Stimulated activated CD8-positive, alpha-beta memory T cell treated with anti-CD3 and anti-CD28 coated beads, Interleukin-15, amount 100 ng/mL, for 1 hour (primary cell): ENCODE measurements around the gene NMNAT3.

Experiments
- DNase-seq: peaks from one replicate; pipeline ENCODE4 v3.0.0-alpha.2; 2020; ENCODE audit warnings: low read depth

The NMNAT3 gene

DNA sequence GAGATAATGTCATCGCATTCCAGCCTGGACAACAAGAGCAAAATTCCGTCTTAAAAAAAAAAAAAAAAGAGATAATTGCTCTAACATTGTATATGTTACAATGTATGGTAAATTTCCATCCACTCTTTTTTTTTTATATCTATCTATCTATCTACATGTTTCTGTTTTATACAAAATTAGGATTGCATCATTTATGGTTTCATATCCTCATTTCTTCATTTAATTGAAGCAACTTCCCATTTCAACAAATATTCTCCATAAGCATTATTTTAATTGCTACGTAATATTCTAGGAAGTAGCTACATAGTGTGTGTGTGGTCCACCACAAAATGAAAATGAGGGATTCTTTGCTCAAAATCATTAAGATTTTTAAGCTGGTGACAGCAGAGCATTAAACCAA is 156.6 kb downstream of the NMNAT3 start:
- DNase-seq = no peak

DNA sequence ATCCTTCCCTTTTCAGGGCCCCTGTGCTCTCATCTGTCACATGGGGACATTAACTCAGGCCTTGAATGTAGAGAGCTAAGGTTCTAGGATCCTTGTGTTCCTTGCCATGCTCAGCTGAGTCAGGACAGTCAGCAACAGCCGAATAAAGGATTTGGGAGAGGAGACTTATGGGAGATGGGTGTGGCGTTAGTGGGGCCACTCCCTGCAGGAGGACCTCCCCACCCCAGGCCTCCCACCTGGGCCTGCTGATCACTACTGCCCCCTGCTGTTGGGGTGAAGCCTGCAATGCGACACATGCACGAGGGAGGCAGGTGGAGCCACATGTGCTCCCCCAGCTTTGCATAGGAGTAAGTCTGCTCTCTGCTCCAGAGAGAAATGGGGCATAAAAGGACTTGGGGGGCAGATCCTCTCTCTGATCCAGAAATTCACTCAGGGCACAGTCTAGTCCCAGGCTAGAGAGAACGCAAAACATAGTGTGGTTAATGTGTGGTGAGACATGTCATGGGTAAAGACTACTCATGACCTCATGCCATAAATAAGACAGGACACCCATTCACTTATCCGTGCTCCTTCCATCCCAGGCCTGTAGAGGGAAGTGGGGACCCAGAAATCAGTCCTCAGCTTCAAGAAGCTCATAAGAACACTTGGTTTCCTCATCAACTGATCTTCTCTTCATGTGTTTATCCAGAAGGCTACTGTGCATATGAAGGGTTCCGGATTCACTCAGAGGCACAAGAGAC is 157.6 kb downstream of the NMNAT3 start:
- DNase-seq = no peak

DNA sequence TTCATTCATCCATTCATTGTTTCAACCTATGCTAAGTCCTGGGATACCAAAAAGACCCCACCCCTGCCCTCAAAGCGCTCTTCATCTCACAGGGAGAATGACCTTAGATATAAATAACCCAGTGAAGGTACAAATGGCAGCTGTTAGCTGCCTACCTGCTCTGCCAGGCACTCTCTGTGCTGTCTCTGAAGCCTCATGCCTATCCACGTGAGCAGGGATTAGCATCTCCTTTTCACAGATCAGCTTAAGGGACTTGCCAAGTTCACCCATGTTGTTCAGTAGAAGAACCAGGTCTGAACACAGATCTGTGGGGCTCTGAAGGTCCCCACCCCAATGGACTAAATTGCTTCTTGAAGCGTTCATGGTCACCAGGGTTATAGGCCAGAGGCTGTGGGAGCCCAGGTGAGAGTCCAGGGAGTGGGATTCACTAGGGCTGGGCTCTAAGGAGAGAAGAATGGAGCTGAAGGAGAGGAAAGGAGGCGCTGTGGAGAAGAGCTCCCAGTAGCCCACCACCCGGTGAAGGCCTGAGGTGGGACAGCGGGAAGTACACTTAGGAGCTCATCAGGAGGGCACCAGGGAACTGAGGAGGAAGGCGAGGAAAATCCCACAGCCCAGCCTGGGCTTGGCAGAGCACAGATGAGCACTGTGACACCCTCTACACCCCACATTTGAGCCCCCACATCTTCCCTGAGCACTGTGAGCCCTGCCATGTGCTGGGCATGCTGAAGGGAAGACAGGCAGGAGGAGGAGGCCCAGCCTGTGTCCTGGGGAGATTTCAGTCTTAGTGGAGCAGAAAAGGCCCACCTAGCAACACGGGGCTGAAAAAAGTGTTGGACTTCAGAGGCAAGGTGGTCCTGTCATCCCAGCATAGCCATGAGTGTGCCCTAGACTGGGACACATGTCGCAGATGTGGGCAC is 158.6 kb downstream of the NMNAT3 start:
- DNase-seq = no peak

DNA sequence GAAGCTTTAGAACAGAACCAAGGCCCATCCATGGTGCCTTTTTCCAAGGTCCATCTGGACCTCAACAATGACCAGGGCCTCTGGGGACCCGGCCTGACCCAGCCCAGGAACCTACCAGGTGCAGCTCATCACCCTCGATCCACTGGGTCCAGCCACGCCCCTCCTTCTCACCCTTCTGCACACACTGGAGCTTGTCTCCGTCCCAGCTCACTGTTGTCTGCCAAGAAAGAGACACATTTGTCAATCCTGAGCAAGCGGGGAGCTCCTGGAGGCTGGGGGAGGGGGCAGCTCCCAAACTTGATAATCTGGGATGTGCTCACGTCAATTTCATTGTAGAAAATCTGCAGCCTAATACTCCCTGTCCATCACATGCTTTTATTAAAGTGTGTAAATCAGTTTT is 159.5 kb downstream of the NMNAT3 start:
- no peak for DNase-seq

DNA sequence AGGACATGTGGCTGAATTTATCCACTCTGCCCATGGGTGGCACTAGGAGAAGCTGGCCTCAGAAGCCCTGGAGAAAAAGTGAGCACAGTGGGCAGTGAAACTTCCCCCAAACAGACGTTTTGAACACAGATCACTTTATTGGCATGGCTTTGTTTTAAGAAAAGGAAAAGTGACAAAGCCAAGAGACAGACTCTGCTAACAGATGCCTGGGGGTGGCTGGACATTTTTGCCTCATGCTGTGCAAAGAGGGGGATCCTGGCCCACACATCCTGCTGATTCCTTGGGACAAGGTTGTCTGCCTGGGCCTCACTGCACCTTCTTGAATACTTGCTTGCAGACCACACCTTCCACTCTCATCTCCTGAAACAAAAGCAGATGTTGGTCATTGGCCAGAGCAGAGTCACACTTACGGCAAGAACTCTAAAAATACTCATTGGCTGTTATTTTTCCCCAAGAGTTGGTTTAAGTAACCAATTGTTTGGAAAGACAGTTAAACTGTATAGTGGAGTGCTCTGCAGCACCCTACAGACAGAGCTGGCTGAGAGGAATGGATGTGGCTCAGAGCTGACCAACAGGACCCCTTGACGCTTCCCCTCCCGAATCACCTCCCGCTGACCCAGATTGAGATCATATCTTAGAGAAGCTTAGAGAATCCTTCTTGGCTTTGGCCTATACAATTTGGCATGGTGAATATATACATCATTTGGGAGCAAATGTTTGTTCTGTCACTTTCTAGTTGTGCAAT is 160.3 kb downstream of the NMNAT3 start:
- DNase-seq = no peak

DNA sequence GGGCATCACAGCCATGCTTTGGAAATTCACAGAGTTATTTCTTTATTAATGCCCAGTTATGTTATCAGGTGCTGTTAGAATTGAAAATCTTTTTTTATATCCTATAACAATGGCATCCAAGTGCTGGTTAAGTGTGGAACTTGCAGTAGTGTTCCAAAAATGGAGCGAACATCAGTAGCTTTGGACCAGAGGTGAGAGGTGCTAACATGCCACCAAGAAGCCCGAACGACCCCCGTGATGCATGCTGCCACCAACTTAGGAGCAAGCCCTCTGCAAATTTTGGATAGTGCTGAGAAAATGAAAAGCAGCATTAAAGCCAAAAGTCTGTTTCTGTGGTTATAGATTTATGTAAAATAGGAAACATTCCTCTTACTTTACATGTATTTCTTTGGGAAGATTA is 163.0 kb downstream of the NMNAT3 start:
- no peak for DNase-seq
